ENCODE measurements around the gene KHNYN.
A peak's percentile ranks its signal among the peaks of the same experiment; 100 is the strongest.

KHNYN gene

GRCh38 chr14:24434036-24434435, 4.3 kb downstream of the KHNYN start:
- Histone ChIP-seq H2BK120ac (ENCODE audit: low read depth, low read length) (no peak overlapping the region), H3K9me3 (replicated peaks in 1 of 2; ENCODE audit: control insufficient read depth in 2 of 2, insufficient read depth in 1 of 2, low read depth in 1 of 2, low read length in 2 of 2) (no peaks in the 10 kb centered on the region), H3K18ac (ENCODE audit: low read length) (no peak overlapping the region), H3K4me3 (ENCODE audit: low read length in 2 of 2) (no peak overlapping the region), H3K36me3 (replicated peaks in 1 of 2; ENCODE audit: control insufficient read depth in 2 of 2, insufficient read depth in 2 of 2, low read length in 2 of 2) (peaks cover 29 to 60% of the 10 kb centered on the region in 2 donors), H2AK5ac (ENCODE audit: low read depth, low read length) (no peak overlapping the region), H3K23ac (ENCODE audit: low read depth, low read length, poor library complexity) (no peak overlapping the region), H4K8ac (ENCODE audit: low read depth, low read length) (no peak overlapping the region), H3K9ac (ENCODE audit: low read depth, low read length, poor library complexity) (no peak overlapping the region), H3K14ac (ENCODE audit: low read length) (no peak overlapping the region), H3K27me3 (ENCODE audit: control insufficient read depth in 3 of 3, insufficient read depth in 3 of 3, low read depth in 1 of 3, low read length in 3 of 3) (no peaks in the 10 kb centered on the region), H4K91ac (ENCODE audit: low read depth, low read length, poor library complexity) (no peak overlapping the region), H2BK15ac (ENCODE audit: low read length) (no peak overlapping the region), H3K79me1 (ENCODE audit: low read depth, low read length) (peaks cover 11% of the 10 kb centered on the region), H3K4ac (ENCODE audit: low read length) (no peak overlapping the region), H2BK12ac (ENCODE audit: low read length) (no peak overlapping the region), H3K4me2 (ENCODE audit: insufficient read depth, low read length, poor library complexity, severe bottlenecking) (no peak overlapping the region), H3K27ac (replicated peaks; ENCODE audit: low read length) (no peak overlapping the region), H3K4me1 (ENCODE audit: control insufficient read depth in 2 of 2, insufficient read depth in 1 of 2, low read depth in 1 of 2, low read length in 2 of 2) (peaks cover 8 to 9% of the 10 kb centered on the region in 2 donors), H2AFZ (ENCODE audit: low read length) (no peak overlapping the region), H2BK5ac (ENCODE audit: low read length) (no peak overlapping the region)
- no peak for DNase-seq (ENCODE audit: low spot score)
- no CpG with 5 or more reads among the region's 7 CpGs for WGBS, 2 donors (ENCODE audit: extremely low coverage in 2 of 2, insufficient read length in 2 of 2, insufficient replicate concordance in 1 of 2)

- H3K4ac ChIP-seq (ENCODE audit: low read length): no peak overlapping the region
- no peak overlapping the region for H4K91ac ChIP-seq (ENCODE audit: low read depth, low read length, poor library complexity)
- no peak overlapping the region for H3K14ac ChIP-seq (ENCODE audit: low read length)
- no peak overlapping the region for H2BK120ac ChIP-seq (ENCODE audit: low read depth, low read length)
- no peak overlapping the region for H3K23ac ChIP-seq (ENCODE audit: low read depth, low read length, poor library complexity)
- H3K9ac ChIP-seq (ENCODE audit: low read depth, low read length, poor library complexity): no peak overlapping the region
- H2BK12ac ChIP-seq (ENCODE audit: low read length): no peak overlapping the region
- H3K4me1 ChIP-seq (ENCODE audit: control insufficient read depth in 2 of 2, insufficient read depth in 1 of 2, low read depth in 1 of 2, low read length in 2 of 2): peaks cover 5 to 9% of the 10 kb centered on the region in 2 donors
- no peak overlapping the region for H2BK5ac ChIP-seq (ENCODE audit: low read length)
- H3K4me3 ChIP-seq (ENCODE audit: low read length in 2 of 2): no peak overlapping the region
- no peak overlapping the region for H2BK15ac ChIP-seq (ENCODE audit: low read length)
- H4K8ac ChIP-seq (ENCODE audit: low read depth, low read length): no peak overlapping the region
- no peak overlapping the region for H2AK5ac ChIP-seq (ENCODE audit: low read depth, low read length)
- peaks cover 11% of the 10 kb centered on the region for H3K79me1 ChIP-seq (ENCODE audit: low read depth, low read length)
- H3K27ac ChIP-seq (replicated peaks; ENCODE audit: low read length): no peak overlapping the region
- H3K18ac ChIP-seq (ENCODE audit: low read length): no peak overlapping the region
- no peaks in the 10 kb centered on the region for H3K27me3 ChIP-seq (ENCODE audit: control insufficient read depth in 3 of 3, insufficient read depth in 3 of 3, low read depth in 1 of 3, low read length in 3 of 3)
- DNase-seq (ENCODE audit: low spot score): no peak
- peaks cover 32 to 67% of the 10 kb centered on the region in 2 donors for H3K36me3 ChIP-seq (replicated peaks in 1 of 2; ENCODE audit: control insufficient read depth in 2 of 2, insufficient read depth in 2 of 2, low read length in 2 of 2)
- no CpG with 5 or more reads among the region's 3 CpGs for WGBS, 2 donors (ENCODE audit: extremely low coverage in 2 of 2, insufficient read length in 2 of 2, insufficient replicate concordance in 1 of 2)
- H3K4me2 ChIP-seq (ENCODE audit: insufficient read depth, low read length, poor library complexity, severe bottlenecking): no peak overlapping the region
- no peaks in the 10 kb centered on the region for H3K9me3 ChIP-seq (replicated peaks in 1 of 2; ENCODE audit: control insufficient read depth in 2 of 2, insufficient read depth in 1 of 2, low read depth in 1 of 2, low read length in 2 of 2)
- no peak overlapping the region for H2AFZ ChIP-seq (ENCODE audit: low read length)
Measured at GRCh38 chr14:24434676-24435075, 4.9 kb downstream of the KHNYN start.

GRCh38 chr14:24435192-24435810, 5.5 kb downstream of the KHNYN start:
- Histone ChIP-seq H2BK12ac (ENCODE audit: low read length) (no peak overlapping the region), H3K36me3 (replicated peaks in 1 of 2; ENCODE audit: control insufficient read depth in 2 of 2, insufficient read depth in 2 of 2, low read length in 2 of 2) (peaks cover 35 to 73% of the 10 kb centered on the region in 2 donors), H3K79me1 (ENCODE audit: low read depth, low read length) (peaks cover 11% of the 10 kb centered on the region), H3K27me3 (ENCODE audit: control insufficient read depth in 3 of 3, insufficient read depth in 3 of 3, low read depth in 1 of 3, low read length in 3 of 3) (no peaks in the 10 kb centered on the region), H2BK15ac (ENCODE audit: low read length) (no peak overlapping the region), H3K4me1 (ENCODE audit: control insufficient read depth in 2 of 2, insufficient read depth in 1 of 2, low read depth in 1 of 2, low read length in 2 of 2) (peaks cover 5 to 8% of the 10 kb centered on the region in 2 donors), H3K4ac (ENCODE audit: low read length) (no peak overlapping the region), H2AK5ac (ENCODE audit: low read depth, low read length) (no peak overlapping the region), H3K27ac (replicated peaks; ENCODE audit: low read length) (no peak overlapping the region), H2BK5ac (ENCODE audit: low read length) (no peak overlapping the region), H3K9ac (ENCODE audit: low read depth, low read length, poor library complexity) (peak overlapping the region; percentile 15), H3K9me3 (replicated peaks in 1 of 2; ENCODE audit: control insufficient read depth in 2 of 2, insufficient read depth in 1 of 2, low read depth in 1 of 2, low read length in 2 of 2) (no peaks in the 10 kb centered on the region), H2BK120ac (ENCODE audit: low read depth, low read length) (no peak overlapping the region), H2AFZ (ENCODE audit: low read length) (no peak overlapping the region), H3K14ac (ENCODE audit: low read length) (no peak overlapping the region), H4K8ac (ENCODE audit: low read depth, low read length) (no peak overlapping the region), H3K4me2 (ENCODE audit: insufficient read depth, low read length, poor library complexity, severe bottlenecking) (no peak overlapping the region), H4K91ac (ENCODE audit: low read depth, low read length, poor library complexity) (no peak overlapping the region), H3K23ac (ENCODE audit: low read depth, low read length, poor library complexity) (no peak overlapping the region), H3K4me3 (ENCODE audit: low read length in 2 of 2) (no peak overlapping the region), H3K18ac (ENCODE audit: low read length) (no peak overlapping the region)
- no CpG with 5 or more reads among the region's 2 CpGs for WGBS, 2 donors (ENCODE audit: extremely low coverage in 2 of 2, insufficient read length in 2 of 2, insufficient replicate concordance in 1 of 2)
- DNase-seq (ENCODE audit: low spot score): no peak

- no peak for DNase-seq (ENCODE audit: low spot score)
- WGBS, 2 donors (ENCODE audit: extremely low coverage in 2 of 2, insufficient read length in 2 of 2, insufficient replicate concordance in 1 of 2): no CpG with 5 or more reads among the region's 6 CpGs
- no peak overlapping the region for H2BK5ac ChIP-seq (ENCODE audit: low read length)
- H3K14ac ChIP-seq (ENCODE audit: low read length): no peak overlapping the region
- no peaks in the 10 kb centered on the region for H3K27me3 ChIP-seq (ENCODE audit: control insufficient read depth in 3 of 3, insufficient read depth in 3 of 3, low read depth in 1 of 3, low read length in 3 of 3)
- H2AFZ ChIP-seq (ENCODE audit: low read length): no peak overlapping the region
- H2BK15ac ChIP-seq (ENCODE audit: low read length): no peak overlapping the region
- H3K9ac ChIP-seq (ENCODE audit: low read depth, low read length, poor library complexity): no peak overlapping the region
- H2BK120ac ChIP-seq (ENCODE audit: low read depth, low read length): no peak overlapping the region
- H4K8ac ChIP-seq (ENCODE audit: low read depth, low read length): no peak overlapping the region
- H2BK12ac ChIP-seq (ENCODE audit: low read length): no peak overlapping the region
- peaks cover 2% of the 10 kb centered on the region in 2 donors for H3K4me1 ChIP-seq (ENCODE audit: control insufficient read depth in 2 of 2, insufficient read depth in 1 of 2, low read depth in 1 of 2, low read length in 2 of 2)
- no peak overlapping the region for H2AK5ac ChIP-seq (ENCODE audit: low read depth, low read length)
- H3K36me3 ChIP-seq (replicated peaks in 1 of 2; ENCODE audit: control insufficient read depth in 2 of 2, insufficient read depth in 2 of 2, low read length in 2 of 2): peaks cover 39 to 80% of the 10 kb centered on the region in 2 donors
- no peak overlapping the region for H3K23ac ChIP-seq (ENCODE audit: low read depth, low read length, poor library complexity)
- H3K4me2 ChIP-seq (ENCODE audit: insufficient read depth, low read length, poor library complexity, severe bottlenecking): no peak overlapping the region
- H3K4me3 ChIP-seq (ENCODE audit: low read length in 2 of 2): no peak overlapping the region
- no peaks in the 10 kb centered on the region for H3K9me3 ChIP-seq (replicated peaks in 1 of 2; ENCODE audit: control insufficient read depth in 2 of 2, insufficient read depth in 1 of 2, low read depth in 1 of 2, low read length in 2 of 2)
- H3K4ac ChIP-seq (ENCODE audit: low read length): no peak overlapping the region
- no peak overlapping the region for H4K91ac ChIP-seq (ENCODE audit: low read depth, low read length, poor library complexity)
- no peak overlapping the region for H3K27ac ChIP-seq (replicated peaks; ENCODE audit: low read length)
- no peak overlapping the region for H3K18ac ChIP-seq (ENCODE audit: low read length)
- H3K79me1 ChIP-seq (ENCODE audit: low read depth, low read length): peaks cover 5% of the 10 kb centered on the region
Measured at GRCh38 chr14:24435998-24436354, 6.2 kb downstream of the KHNYN start.
